Keratinocyte (primary cell): ENCODE results near the gene LYPD6.

Experiments
- EZH2 ChIP-seq: IDR thresholded peaks from one replicate; pipeline ENCODE4 v1.6.1; 2012; ENCODE audit warnings: inconsistent platforms, mild to moderate bottlenecking, low read length, moderate library complexity
- TF ChIP-seq, protein P1 (sequence below), 3 experiments: IDR thresholded peaks in 1 of 3; conservative IDR thresholded peaks in 1 of 3; optimal IDR thresholded peaks in 1 of 3; 2 replicates in 2 of 3; 3 replicates in 1 of 3; pipeline versions ENCODE3 to v1.5.1; 2011; ENCODE audit warnings: low read length in 3 of 3, mild to moderate bottlenecking in 3 of 3, moderate library complexity in 2 of 3, control low read depth in 1 of 3, inconsistent platforms in 1 of 3; ENCODE audit not compliant: insufficient read depth in 2 of 3; ENCODE audit errors: extremely low read depth in 1 of 3

DNA sequence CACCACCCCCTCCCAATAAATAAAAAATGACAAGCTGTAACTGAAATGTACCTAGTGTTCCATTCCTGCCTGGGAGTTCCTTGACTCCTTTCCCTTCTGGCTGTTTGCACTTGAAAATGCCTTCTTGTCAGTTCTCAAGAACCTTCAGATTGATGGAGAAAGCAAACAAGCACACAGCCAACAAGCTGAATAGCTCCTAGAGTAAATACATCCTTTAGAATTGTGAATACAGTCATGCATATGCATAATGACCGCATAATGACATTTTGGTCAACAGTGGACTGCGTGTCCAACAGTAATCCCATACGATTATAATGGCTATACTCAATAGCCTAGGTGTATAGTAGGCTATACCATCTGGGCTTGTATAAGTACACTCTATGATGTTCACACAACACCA, 97.0 kb downstream of the LYPD6 start:
- TF ChIP-seq, protein P1, sequence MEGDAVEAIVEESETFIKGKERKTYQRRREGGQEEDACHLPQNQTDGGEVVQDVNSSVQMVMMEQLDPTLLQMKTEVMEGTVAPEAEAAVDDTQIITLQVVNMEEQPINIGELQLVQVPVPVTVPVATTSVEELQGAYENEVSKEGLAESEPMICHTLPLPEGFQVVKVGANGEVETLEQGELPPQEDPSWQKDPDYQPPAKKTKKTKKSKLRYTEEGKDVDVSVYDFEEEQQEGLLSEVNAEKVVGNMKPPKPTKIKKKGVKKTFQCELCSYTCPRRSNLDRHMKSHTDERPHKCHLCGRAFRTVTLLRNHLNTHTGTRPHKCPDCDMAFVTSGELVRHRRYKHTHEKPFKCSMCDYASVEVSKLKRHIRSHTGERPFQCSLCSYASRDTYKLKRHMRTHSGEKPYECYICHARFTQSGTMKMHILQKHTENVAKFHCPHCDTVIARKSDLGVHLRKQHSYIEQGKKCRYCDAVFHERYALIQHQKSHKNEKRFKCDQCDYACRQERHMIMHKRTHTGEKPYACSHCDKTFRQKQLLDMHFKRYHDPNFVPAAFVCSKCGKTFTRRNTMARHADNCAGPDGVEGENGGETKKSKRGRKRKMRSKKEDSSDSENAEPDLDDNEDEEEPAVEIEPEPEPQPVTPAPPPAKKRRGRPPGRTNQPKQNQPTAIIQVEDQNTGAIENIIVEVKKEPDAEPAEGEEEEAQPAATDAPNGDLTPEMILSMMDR (optimal IDR thresholded peaks at IDR 0.05 in 1 of 3, IDR thresholded peaks at IDR 0.05 in 1 of 3, conservative IDR thresholded peaks at IDR 0.05 in 1 of 3; ENCODE audit: extremely low read depth in 1 of 3, insufficient read depth in 2 of 3, low read length in 3 of 3), result no peak
- no peak for TF ChIP-seq EZH2
